Measurements from ENCODE around the gene NPR2. TPM values are rescaled to one million over a fixed set of nuclear protein-coding genes. Genes with fewer than 3 reads are reported as not detected.

The NPR2 gene
- total and polyA plus RNA-seq, 4 donors: 6.2 to 16.1 (median 13.5) TPM

DNA sequence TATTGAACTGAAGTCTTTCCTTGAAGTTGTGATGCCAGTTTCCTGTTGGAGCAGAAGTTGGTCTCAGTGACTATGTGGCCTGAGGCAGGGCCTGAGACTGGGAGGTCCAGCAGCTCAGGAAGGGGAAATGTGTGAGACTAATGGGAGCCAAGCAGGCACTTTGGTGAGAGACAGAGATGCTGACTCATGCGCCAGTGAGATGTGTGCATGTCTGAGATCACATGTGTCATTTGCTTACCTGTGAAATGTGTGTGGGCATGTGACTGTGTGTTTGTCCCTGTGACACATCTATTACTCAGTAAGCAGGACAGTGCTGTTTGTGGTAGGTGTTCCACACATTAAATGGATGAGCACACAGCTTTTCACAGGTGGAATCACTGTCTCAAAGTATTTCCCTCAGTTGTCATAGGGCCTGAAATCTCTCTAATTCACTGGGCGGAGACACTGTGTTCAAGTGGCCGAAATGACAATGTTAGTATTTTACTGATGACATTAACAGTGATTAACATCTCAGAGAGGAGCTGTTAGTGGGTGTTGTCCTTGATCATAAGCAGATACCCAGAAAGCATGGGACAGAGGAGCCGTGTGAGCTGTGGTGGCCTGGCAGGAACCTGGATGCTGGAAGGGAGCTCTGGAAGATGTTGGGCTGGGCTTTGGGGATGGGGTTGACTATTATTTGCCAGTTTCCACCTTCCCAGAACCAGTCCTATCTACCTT is 7.4 kb downstream of the NPR2 start:
- H3K27ac ChIP-seq (ENCODE audit: low read depth in 1 of 2, low read length in 1 of 2): peak overlapping the region in 1 of 2 donors; percentile 1
- H3K9ac ChIP-seq (ENCODE audit: insufficient read depth in 1 of 2, low read length in 2 of 2): no peak overlapping the region
- H3K4me1 ChIP-seq (ENCODE audit: control insufficient read depth in 5 of 5, insufficient read depth in 5 of 5, low read length in 5 of 5): peaks cover 0 to 8% (median 0%) of the 10 kb centered on the region in 5 donors
- peaks cover 0 to 37% (median 19%) of the 10 kb centered on the region in 4 donors for H3K36me3 ChIP-seq (ENCODE audit: control insufficient read depth in 4 of 4, insufficient read depth in 4 of 4, low read length in 4 of 4)
- 83 to 96% methylated on average over 4 of the region's 4 CpGs for WGBS, 2 donors
- ATAC-seq (ENCODE audit: insufficient read depth, low FRiP score): no peak
- TF ChIP-seq, protein P1, sequence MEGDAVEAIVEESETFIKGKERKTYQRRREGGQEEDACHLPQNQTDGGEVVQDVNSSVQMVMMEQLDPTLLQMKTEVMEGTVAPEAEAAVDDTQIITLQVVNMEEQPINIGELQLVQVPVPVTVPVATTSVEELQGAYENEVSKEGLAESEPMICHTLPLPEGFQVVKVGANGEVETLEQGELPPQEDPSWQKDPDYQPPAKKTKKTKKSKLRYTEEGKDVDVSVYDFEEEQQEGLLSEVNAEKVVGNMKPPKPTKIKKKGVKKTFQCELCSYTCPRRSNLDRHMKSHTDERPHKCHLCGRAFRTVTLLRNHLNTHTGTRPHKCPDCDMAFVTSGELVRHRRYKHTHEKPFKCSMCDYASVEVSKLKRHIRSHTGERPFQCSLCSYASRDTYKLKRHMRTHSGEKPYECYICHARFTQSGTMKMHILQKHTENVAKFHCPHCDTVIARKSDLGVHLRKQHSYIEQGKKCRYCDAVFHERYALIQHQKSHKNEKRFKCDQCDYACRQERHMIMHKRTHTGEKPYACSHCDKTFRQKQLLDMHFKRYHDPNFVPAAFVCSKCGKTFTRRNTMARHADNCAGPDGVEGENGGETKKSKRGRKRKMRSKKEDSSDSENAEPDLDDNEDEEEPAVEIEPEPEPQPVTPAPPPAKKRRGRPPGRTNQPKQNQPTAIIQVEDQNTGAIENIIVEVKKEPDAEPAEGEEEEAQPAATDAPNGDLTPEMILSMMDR (IDR thresholded peaks at IDR 0.05; ENCODE audit: control extremely low read depth, extremely low read depth): no peak
- no peaks in the 10 kb centered on the region for H3K27me3 ChIP-seq (ENCODE audit: control insufficient read depth in 3 of 3, insufficient read depth in 3 of 3, low read length in 2 of 3)
- DNase-seq: no peak
- H3K4me3 ChIP-seq: no peak overlapping the region
- no peaks in the 10 kb centered on the region for H3K9me3 ChIP-seq (ENCODE audit: control insufficient read depth in 4 of 4, insufficient read depth in 3 of 4, low read length in 3 of 4)

DNA sequence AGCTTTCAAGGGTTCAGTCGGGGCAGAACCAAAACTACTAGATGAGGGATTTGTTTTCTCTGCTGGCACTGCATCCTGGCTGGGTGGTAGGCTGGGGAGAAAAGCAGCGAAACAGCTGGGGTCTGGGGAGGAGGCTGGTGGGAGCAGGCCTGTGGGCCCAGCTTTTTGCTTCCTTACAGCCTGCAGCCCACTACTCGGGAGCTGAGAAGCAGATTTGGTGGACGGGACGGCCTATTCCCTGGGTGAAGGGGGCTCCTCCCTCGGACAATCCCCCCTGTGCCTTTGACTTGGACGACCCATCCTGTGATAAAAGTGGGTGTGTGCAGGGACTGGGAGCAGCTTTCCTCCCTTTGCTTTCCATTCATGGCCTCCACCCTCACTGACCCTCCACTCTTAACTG is 9.1 kb downstream of the NPR2 start:
- WGBS, 2 donors: 92 to 99% methylated on average over 7 of the region's 7 CpGs
- DNase-seq (no peak), ATAC-seq (ENCODE audit: insufficient read depth, low FRiP score) (no peak)
- Histone ChIP-seq H3K4me3 (no peak overlapping the region), H3K36me3 (ENCODE audit: control insufficient read depth in 4 of 4, insufficient read depth in 4 of 4, low read length in 4 of 4) (peaks cover 0 to 48% (median 21%) of the 10 kb centered on the region in 4 donors), H3K4me1 (ENCODE audit: control insufficient read depth in 5 of 5, insufficient read depth in 5 of 5, low read length in 5 of 5) (no peaks in the 10 kb centered on the region), H3K27ac (ENCODE audit: low read depth in 1 of 2, low read length in 1 of 2) (no peak overlapping the region), H3K27me3 (ENCODE audit: control insufficient read depth in 3 of 3, insufficient read depth in 3 of 3, low read length in 2 of 3) (no peaks in the 10 kb centered on the region), H3K9ac (ENCODE audit: insufficient read depth in 1 of 2, low read length in 2 of 2) (no peak overlapping the region), H3K9me3 (ENCODE audit: control insufficient read depth in 4 of 4, insufficient read depth in 3 of 4, low read length in 3 of 4) (no peaks in the 10 kb centered on the region)
- TF ChIP-seq, protein P1 (IDR thresholded peaks at IDR 0.05; ENCODE audit: control extremely low read depth, extremely low read depth): no peak

DNA sequence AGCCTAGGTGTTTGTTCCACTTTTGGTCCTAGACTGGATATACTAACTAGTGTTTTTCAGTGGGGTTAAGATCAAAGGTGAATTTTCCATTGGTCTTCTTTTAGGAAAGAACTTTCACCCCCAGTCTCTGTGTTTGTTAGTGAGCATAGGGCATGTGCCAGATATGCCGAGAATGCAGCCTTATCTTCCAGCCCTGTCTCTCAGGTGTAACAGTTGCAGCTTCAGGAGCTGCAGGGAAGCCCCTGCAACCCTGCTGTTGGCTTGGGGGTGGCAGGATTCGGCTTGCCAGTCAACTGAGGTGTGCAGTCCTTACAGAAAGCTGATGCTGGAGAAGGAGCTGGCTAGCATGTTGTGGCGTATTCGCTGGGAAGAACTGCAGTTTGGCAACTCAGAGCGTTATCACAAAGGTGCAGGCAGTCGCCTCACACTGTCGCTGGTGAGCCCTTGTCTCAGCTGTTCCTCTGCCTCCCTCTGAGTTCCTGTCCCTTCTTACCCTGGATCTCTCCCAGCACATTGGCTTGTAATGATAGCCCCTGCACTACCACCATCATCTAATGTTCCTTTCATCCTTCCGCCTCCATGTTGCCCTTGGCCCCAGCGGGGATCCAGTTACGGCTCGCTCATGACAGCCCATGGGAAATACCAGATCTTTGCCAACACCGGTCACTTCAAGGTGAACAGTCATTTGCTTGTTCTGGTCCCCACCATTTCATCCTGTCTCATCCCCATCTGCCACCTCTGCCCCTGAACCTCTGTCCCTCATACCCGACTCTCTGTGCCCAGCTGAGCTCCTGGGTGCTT is 10.1 kb downstream of the NPR2 start:
- Histone ChIP-seq H3K36me3 (ENCODE audit: control insufficient read depth in 4 of 4, insufficient read depth in 4 of 4, low read length in 4 of 4) (peaks cover 0 to 53% (median 30%) of the 10 kb centered on the region in 4 donors), H3K4me3 (no peak overlapping the region), H3K27ac (ENCODE audit: low read depth in 1 of 2, low read length in 1 of 2) (no peak overlapping the region), H3K27me3 (ENCODE audit: control insufficient read depth in 3 of 3, insufficient read depth in 3 of 3, low read length in 2 of 3) (no peaks in the 10 kb centered on the region), H3K4me1 (ENCODE audit: control insufficient read depth in 5 of 5, insufficient read depth in 5 of 5, low read length in 5 of 5) (no peaks in the 10 kb centered on the region), H3K9ac (ENCODE audit: insufficient read depth in 1 of 2, low read length in 2 of 2) (no peak overlapping the region), H3K9me3 (ENCODE audit: control insufficient read depth in 4 of 4, insufficient read depth in 3 of 4, low read length in 3 of 4) (no peaks in the 10 kb centered on the region)
- no peak for DNase-seq
- WGBS, 2 donors: 92 to 93% methylated on average over 13 of the region's 13 CpGs
- TF ChIP-seq, protein P1 (IDR thresholded peaks at IDR 0.05; ENCODE audit: control extremely low read depth, extremely low read depth): no peak
- ATAC-seq (ENCODE audit: insufficient read depth, low FRiP score): no peak

Measured in lung (tissue), 12 donors.